B cell (primary cell): ENCODE measurements around the gene RABGAP1L. TPM values are rescaled to one million over a fixed set of nuclear protein-coding genes. Genes with fewer than 3 reads are reported as not detected.

ENCODE experiments used
- ATAC-seq: fragments of 200-7000 bp; cut with Tn5 transposase; one replicate; pipeline ENCODE4 v1.10.0; 2021; ENCODE audit warnings: low read depth, mild to moderate bottlenecking, moderate number of reproducible peaks, moderate library complexity
- CTCF ChIA-PET: fragments of 350-600 bp; sonication (Branson Sonifier 250); formaldehyde crosslinking; loops from one replicate; lab custom pipeline; 2021; ENCODE audit warnings: antibody characterized with exemption, inconsistent platforms; lab: Charles Lee
- POLR2A ChIA-PET: fragments of 350-600 bp; sonication (Branson Sonifier 250); formaldehyde crosslinking; loops from one replicate; lab custom pipeline; 2021; ENCODE audit warnings: antibody characterized with exemption; lab: Charles Lee
- DNase-seq: peaks from one replicate; pipeline ENCODE4 v3.0.0; 2013
- H2AFZ ChIP-seq: 2 replicates; pipeline ENCODE4 v1.6.1; 2012; ENCODE audit warnings: mild to moderate bottlenecking, low read depth, low read length; ENCODE audit not compliant: insufficient read depth, poor library complexity, severe bottlenecking
- H3K27ac ChIP-seq, 2 donors: 1 replicate in 1 of 2; 2 replicates in 1 of 2; pipeline ENCODE4 v1.5.1; 2012 to 2013; ENCODE audit warnings: low read length in 2 of 2, mild to moderate bottlenecking in 2 of 2, moderate library complexity in 1 of 2
- H3K27me3 ChIP-seq, 4 experiments: fragments of 200-600 bp in 1 of 4; sonication (generic) in 1 of 4; replicated peaks in 1 of 4; 1 replicate in 2 of 4; 2 replicates in 2 of 4; pipeline versions ENCODE4 v1.6.1 to v1.7.0; 2013 to 2016; ENCODE audit warnings: low read length in 3 of 4, mild to moderate bottlenecking in 2 of 4, mixed read lengths in 1 of 4, moderate library complexity in 1 of 4; ENCODE audit not compliant: insufficient read depth in 4 of 4, control insufficient read depth in 3 of 4; ENCODE audit errors: control extremely low read depth in 1 of 4
- H3K36me3 ChIP-seq, 2 experiments: replicated peaks in 1 of 2; 1 replicate in 1 of 2; 2 replicates in 1 of 2; pipeline versions ENCODE4 v1.6.1 to v1.7.1; 2013; ENCODE audit warnings: low read length in 1 of 2; ENCODE audit not compliant: insufficient read depth in 2 of 2, control insufficient read depth in 1 of 2; ENCODE audit errors: control extremely low read depth in 1 of 2, extremely low read depth in 1 of 2
- H3K4me1 ChIP-seq, 2 donors: fragments of 200-600 bp in 1 of 2; sonication (generic) in 1 of 2; 1 replicate in 1 of 2; 2 replicates in 1 of 2; pipeline versions ENCODE4 v1.5.1 to v1.6.1; 2013 to 2017; ENCODE audit warnings: low read length in 2 of 2; ENCODE audit not compliant: control insufficient read depth in 2 of 2, insufficient read depth in 2 of 2
- H3K4me2 ChIP-seq: replicated peaks from 2 replicates; pipeline ENCODE3; 2012; ENCODE audit warnings: mild to moderate bottlenecking, low read depth, low read length; ENCODE audit not compliant: poor library complexity, severe bottlenecking
- H3K4me3 ChIP-seq, 5 experiments: fragments of 200-600 bp in 1 of 5; sonication (generic) in 1 of 5; 1 replicate in 3 of 5; 2 replicates in 2 of 5; pipeline versions ENCODE4 v1.5.1 to v1.7.0; 2011 to 2016; ENCODE audit warnings: low read length in 4 of 5, mild to moderate bottlenecking in 4 of 5, low read depth in 2 of 5, control low read depth in 1 of 5, moderate library complexity in 1 of 5; ENCODE audit not compliant: insufficient read depth in 1 of 5; ENCODE audit errors: control extremely low read depth in 1 of 5, extremely low read depth in 1 of 5
- H3K79me2 ChIP-seq: fragments of 200-600 bp; sonication (generic); one replicate; pipeline ENCODE4 v1.6.0; 2016; ENCODE audit warnings: low read length; ENCODE audit not compliant: control insufficient read depth, insufficient read depth
- H3K9ac ChIP-seq: fragments of 200-600 bp; sonication (generic); 2 replicates; pipeline ENCODE4 v1.6.1; 2017; ENCODE audit warnings: mild to moderate bottlenecking, low read length, moderate library complexity
- H3K9me3 ChIP-seq, 3 donors: one replicate each; pipeline versions ENCODE4 v1.6.1 to v1.7.1; 2013; ENCODE audit warnings: low read length in 2 of 3; ENCODE audit not compliant: control insufficient read depth in 2 of 3, insufficient read depth in 1 of 3; ENCODE audit errors: control extremely low read depth in 1 of 3
- H4K20me1 ChIP-seq: 2 replicates; pipeline ENCODE4 v1.6.0; 2012; ENCODE audit warnings: mild to moderate bottlenecking, low read length; ENCODE audit not compliant: insufficient read depth, control insufficient read depth, poor library complexity, severe bottlenecking
- H3K27ac Mint-ChIP-seq: one replicate; pipeline ENCODE4 v1.8.0; 2021; ENCODE audit warnings: mixed read lengths
- H3K27me3 Mint-ChIP-seq: one replicate; pipeline ENCODE4 v1.8.0; 2021; ENCODE audit warnings: mixed read lengths
- H3K4me1 Mint-ChIP-seq: one replicate; pipeline ENCODE4 v1.8.0; 2021; ENCODE audit warnings: mixed read lengths
- H3K4me3 Mint-ChIP-seq: one replicate; pipeline ENCODE4 v1.8.0; 2021; ENCODE audit warnings: mixed read lengths
- H3K9me3 Mint-ChIP-seq: one replicate; pipeline ENCODE4 v1.8.0; 2022; ENCODE audit warnings: mixed read lengths; ENCODE audit not compliant: insufficient read depth
- CTCF ChIP-seq: fragments of 200-600 bp; IDR thresholded peaks from one replicate; pipeline ENCODE4 v1.8.0; 2022; ENCODE audit warnings: antibody characterized with exemption, mild to moderate bottlenecking
- EZH2 ChIP-seq: IDR thresholded peaks from 2 replicates; pipeline ENCODE4 v1.6.1; 2012; ENCODE audit warnings: borderline replicate concordance, low read depth, mild to moderate bottlenecking, moderate library complexity, low read length; ENCODE audit not compliant: insufficient read depth, poor library complexity, severe bottlenecking
- WGBS: methylation state at CpG from one replicate; pipeline ENCODE4 v1.1.5; 2013; ENCODE audit warnings: missing lambda C conversion rate; ENCODE audit not compliant: insufficient coverage; 5-methylcytosine and 5-hydroxymethylcytosine counted together
- intact Hi-C: fragments of 100-400 bp; cut with micrococcal nuclease; formaldehyde crosslinking; loops from one replicate; pipeline ENCODE4 v1.10.0; 2022
- polyA plus RNA-seq: library from polyadenylated mRNA; depleted of rRNA; stranded (reverse); fragments of >200 nt; gene quantifications from 2 replicates; pipeline ENCODE4 v1.2.3, GENCODE V29; 2012
- total RNA-seq, 2 donors: library from RNA; stranded (reverse); fragments of 120-200 nt in 1 of 2; gene quantifications; 1 replicate in 1 of 2; 2 replicates in 1 of 2; pipeline versions ENCODE4 v1.2.3 to v1.2.4, GENCODE V29; 2013 to 2022

The RABGAP1L gene
- total and polyA plus RNA-seq, 2 donors (not counting 1 experiment from before 2014, with no cell fraction given) = 34.9 to 159 TPM

GRCh38 chr1:174747613-174748012 lies 588.3 kb downstream of the RABGAP1L start:
- Histone ChIP-seq H4K20me1 (no peaks in the 10 kb centered on the region), H2AFZ (no peak overlapping the region), H3K79me2 (peaks cover 2% of the 10 kb centered on the region), H3K4me3 (no peak overlapping the region), H3K36me3 (no peaks in the 10 kb centered on the region), H3K27me3 (no peaks in the 10 kb centered on the region), H3K9me3 (no peaks in the 10 kb centered on the region), H3K4me1 (no peaks in the 10 kb centered on the region), H3K27ac (no peak overlapping the region), H3K9ac (no peak overlapping the region), H3K4me2 (no peak overlapping the region)
- H3K4me1 Mint-ChIP-seq = peaks cover 7% of the 10 kb centered on the region
- ChIA-PET CTCF (interaction anchor here (0.7 to 13.6 kb wide), 8 partner anchors 9 to 492 kb away, joined by 3 to 109 read pairs (median 6); no protein-coding TSS in a partner anchor), POLR2A (no interaction called here)
- no peaks in the 10 kb centered on the region for H3K9me3 Mint-ChIP-seq
- H3K27me3 Mint-ChIP-seq = no peaks in the 10 kb centered on the region
- no peak for ATAC-seq
- intact Hi-C loops = loop anchor here (10.0 kb wide), 1 partner anchor 653 kb away; no protein-coding TSS in a partner anchor
- DNase-seq = no peak
- no peak overlapping the region for H3K27ac Mint-ChIP-seq
- no peak overlapping the region for H3K4me3 Mint-ChIP-seq
- TF ChIP-seq EZH2 (no peak), CTCF (peak; percentile 27)

GRCh38 chr1:174748586-174748985 lies 589.3 kb downstream of the RABGAP1L start:
- Histone ChIP-seq H3K4me1 (no peaks in the 10 kb centered on the region), H4K20me1 (no peaks in the 10 kb centered on the region), H3K9ac (no peak overlapping the region), H3K27me3 (no peaks in the 10 kb centered on the region), H3K27ac (no peak overlapping the region), H3K4me2 (no peak overlapping the region), H3K9me3 (no peaks in the 10 kb centered on the region), H3K79me2 (peaks cover 2% of the 10 kb centered on the region), H3K36me3 (no peaks in the 10 kb centered on the region), H3K4me3 (no peak overlapping the region), H2AFZ (no peak overlapping the region)
- 98% methylated on average over 6 of the region's 7 CpGs for WGBS
- no peak overlapping the region for H3K4me3 Mint-ChIP-seq
- H3K27ac Mint-ChIP-seq = no peak overlapping the region
- no peaks in the 10 kb centered on the region for H3K9me3 Mint-ChIP-seq
- no peaks in the 10 kb centered on the region for H3K27me3 Mint-ChIP-seq
- ATAC-seq (no peak), DNase-seq (no peak)
- peaks cover 2% of the 10 kb centered on the region for H3K4me1 Mint-ChIP-seq
- ChIA-PET POLR2A (no interaction called here), CTCF (interaction anchor here (1.1 to 13.6 kb wide), 4 partner anchors 9 to 490 kb away, joined by 4 to 109 read pairs (median 6); no protein-coding TSS in a partner anchor)
- no peak for TF ChIP-seq CTCF
- no peak for TF ChIP-seq EZH2
- intact Hi-C loops = loop anchor here (10.0 kb wide), 1 partner anchor 654 kb away; no protein-coding TSS in a partner anchor
